ENCODE results near the gene TMEM94. TPM values are rescaled to one million over a fixed set of nuclear protein-coding genes. Genes with fewer than 3 reads are reported as not detected.
"Not testable (repeated sequence)": the region's sequence is repeated elsewhere in the genome, so short reads cannot be mapped to it uniquely, and the experiment has no call there.

TMEM94 gene
- total RNA-seq, 2 donors from 2014 or later = 69.9 to 106 TPM

- DNase-seq (ENCODE audit: low spot score) (no peak), ATAC-seq (no peak)
- Mint-ChIP-seq H3K9me3 (no peaks in the 10 kb centered on the region), H3K36me3 (peaks cover 7% of the 10 kb centered on the region), H3K4me1 (ENCODE audit: low read depth in 2 of 2) (peaks cover 6 to 7% of the 10 kb centered on the region in 2 donors), H3K4me3 (no peak overlapping the region), H3K27ac (no peak overlapping the region), H3K27me3 (no peaks in the 10 kb centered on the region)
These were observed 19.8 kb downstream of the TMEM94 start for GRCh38 chr17:75476271-75476671.

- no peaks in the 10 kb centered on the region for H3K27me3 Mint-ChIP-seq
- peaks cover 6 to 7% of the 10 kb centered on the region in 2 donors for H3K4me1 Mint-ChIP-seq (ENCODE audit: low read depth in 2 of 2)
- no peaks in the 10 kb centered on the region for H3K9me3 Mint-ChIP-seq
- ATAC-seq (no peak), DNase-seq (ENCODE audit: low spot score) (no peak)
- peaks cover 7% of the 10 kb centered on the region for H3K36me3 Mint-ChIP-seq
- no peak overlapping the region for H3K27ac Mint-ChIP-seq
- H3K4me3 Mint-ChIP-seq = no peak overlapping the region
These were observed 20.5 kb downstream of the TMEM94 start for GRCh38 chr17:75476752-75477489.

GRCh38 chr17:75477490-75477862 lies 21.0 kb downstream of the TMEM94 start:
- H3K4me3 Mint-ChIP-seq; ATAC-seq; H3K27me3 Mint-ChIP-seq; H3K9me3 Mint-ChIP-seq; H3K36me3 Mint-ChIP-seq; H3K27ac Mint-ChIP-seq; H3K4me1 Mint-ChIP-seq (ENCODE audit: low read depth in 2 of 2); DNase-seq (ENCODE audit: low spot score): not testable (repeated sequence)

GRCh38 chr17:75478508-75478907 lies 22.1 kb downstream of the TMEM94 start:
- Mint-ChIP-seq H3K27me3 (no peaks in the 10 kb centered on the region), H3K4me1 (ENCODE audit: low read depth in 2 of 2) (peaks cover 5 to 7% of the 10 kb centered on the region in 2 donors), H3K27ac (no peak overlapping the region), H3K4me3 (no peak overlapping the region), H3K36me3 (no peaks in the 10 kb centered on the region), H3K9me3 (no peaks in the 10 kb centered on the region)
- DNase-seq (ENCODE audit: low spot score) (no peak), ATAC-seq (no peak)

- no peak for DNase-seq (ENCODE audit: low spot score)
- no peak for ATAC-seq
- Mint-ChIP-seq H3K36me3 (no peaks in the 10 kb centered on the region), H3K27me3 (no peaks in the 10 kb centered on the region), H3K4me1 (ENCODE audit: low read depth in 2 of 2) (peaks cover 5 to 12% of the 10 kb centered on the region in 2 donors), H3K27ac (peak overlapping the region in 1 of 2 donors; percentile 25), H3K4me3 (no peak overlapping the region), H3K9me3 (no peaks in the 10 kb centered on the region)
These were observed 23.8 kb downstream of the TMEM94 start for GRCh38 chr17:75480281-75480680.

- no peaks in the 10 kb centered on the region for H3K27me3 Mint-ChIP-seq
- no peaks in the 10 kb centered on the region for H3K36me3 Mint-ChIP-seq
- ATAC-seq (no peak), DNase-seq (ENCODE audit: low spot score) (no peak)
- no peak overlapping the region for H3K4me3 Mint-ChIP-seq
- H3K9me3 Mint-ChIP-seq = no peaks in the 10 kb centered on the region
- peaks cover 5 to 14% of the 10 kb centered on the region in 2 donors for H3K4me1 Mint-ChIP-seq (ENCODE audit: low read depth in 2 of 2)
- H3K27ac Mint-ChIP-seq = peak overlapping the region in 1 of 2 donors; percentile 25
These were observed 25.0 kb downstream of the TMEM94 start for GRCh38 chr17:75481194-75482068.

GRCh38 chr17:75482098-75482942 lies 25.9 kb downstream of the TMEM94 start:
- ATAC-seq = no peak

GRCh38 chr17:75485688-75486087 lies 29.3 kb downstream of the TMEM94 start:
- Mint-ChIP-seq H3K4me3 (no peak overlapping the region), H3K27me3 (no peaks in the 10 kb centered on the region), H3K4me1 (ENCODE audit: low read depth in 2 of 2) (peaks cover 17 to 22% of the 10 kb centered on the region in 2 donors), H3K36me3 (no peaks in the 10 kb centered on the region), H3K9me3 (peaks cover 3% of the 10 kb centered on the region), H3K27ac (peak overlapping the region in 1 of 2 donors; percentile 98)
- DNase-seq (ENCODE audit: low spot score) (no peak), ATAC-seq (no peak)

More at GRCh38 chr17:75482098-75482942, 25.9 kb downstream of the TMEM94 start:
- Mint-ChIP-seq H3K27me3 (no peaks in the 10 kb centered on the region), H3K27ac (peak overlapping the region in 1 of 2 donors; percentile 26), H3K4me1 (ENCODE audit: low read depth in 2 of 2) (peaks cover 11 to 18% of the 10 kb centered on the region in 2 donors), H3K9me3 (peaks cover 2% of the 10 kb centered on the region), H3K36me3 (no peaks in the 10 kb centered on the region), H3K4me3 (no peak overlapping the region)
- DNase-seq (ENCODE audit: low spot score) = no peak

GRCh38 chr17:75486151-75486550 lies 29.7 kb downstream of the TMEM94 start:
- Mint-ChIP-seq H3K27me3 (no peaks in the 10 kb centered on the region), H3K9me3 (peaks cover 3% of the 10 kb centered on the region), H3K36me3 (no peaks in the 10 kb centered on the region), H3K4me1 (ENCODE audit: low read depth in 2 of 2) (peaks cover 17 to 22% of the 10 kb centered on the region in 2 donors), H3K4me3 (peak overlapping the region; percentile 15), H3K27ac (peak overlapping the region; percentile 98)
- ATAC-seq (no peak), DNase-seq (ENCODE audit: low spot score) (no peak)

GRCh38 chr17:75486951-75487350 lies 30.5 kb downstream of the TMEM94 start:
- DNase-seq (ENCODE audit: low spot score) (no peak), ATAC-seq (no peak)
- Mint-ChIP-seq H3K4me1 (ENCODE audit: low read depth in 2 of 2) (peaks cover 17 to 22% of the 10 kb centered on the region in 2 donors), H3K9me3 (peaks cover 3% of the 10 kb centered on the region), H3K36me3 (no peaks in the 10 kb centered on the region), H3K27me3 (no peaks in the 10 kb centered on the region), H3K27ac (peak overlapping the region; percentile 98), H3K4me3 (peak overlapping the region; percentile 84)

GRCh38 chr17:75487351-75488070 lies 31.1 kb downstream of the TMEM94 start:
- Mint-ChIP-seq H3K36me3 (no peaks in the 10 kb centered on the region), H3K27me3 (no peaks in the 10 kb centered on the region), H3K4me3 (peak overlapping the region; percentile 84), H3K9me3 (peaks cover 3% of the 10 kb centered on the region), H3K4me1 (ENCODE audit: low read depth in 2 of 2) (peaks cover 17 to 22% of the 10 kb centered on the region in 2 donors), H3K27ac (peak overlapping the region; percentile 98)
- DNase-seq (ENCODE audit: low spot score) = peak; percentile 79
- ATAC-seq = peak; percentile 81 to 89

GRCh38 chr17:75488693-75489510 lies 32.5 kb downstream of the TMEM94 start:
- no peak overlapping the region for H3K4me3 Mint-ChIP-seq
- ATAC-seq = no peak

More at GRCh38 chr17:75488693-75489510, 32.5 kb downstream of the TMEM94 start:
- no peak for DNase-seq (ENCODE audit: low spot score)
- H3K27ac Mint-ChIP-seq = peak overlapping the region; percentile 98
- peaks cover 11 to 19% of the 10 kb centered on the region in 2 donors for H3K4me1 Mint-ChIP-seq (ENCODE audit: low read depth in 2 of 2)
- H3K36me3 Mint-ChIP-seq = no peaks in the 10 kb centered on the region
- no peaks in the 10 kb centered on the region for H3K27me3 Mint-ChIP-seq
- peaks cover 3% of the 10 kb centered on the region for H3K9me3 Mint-ChIP-seq

Measured in natural killer cell treated with Interleukin-12 subunit alpha and Interleukin-12 subunit beta and Interleukin-15 and Interleukin-18, amount 100 ng/mL, for 72 hours (primary cell).